Liver (tissue), 9 donors: ENCODE measurements around the gene FGD5. TPM values are rescaled to one million over a fixed set of nuclear protein-coding genes. Genes with fewer than 3 reads are reported as not detected.

Experiments used
- DNase-seq: peaks from one replicate; pipeline ENCODE4 v3.0.0-alpha.2; 2017; ENCODE audit warnings: low spot score
- H3K27ac ChIP-seq, 2 donors: one replicate each; pipeline ENCODE4 v1.7.0; 2013; ENCODE audit warnings: inconsistent platforms in 2 of 2, low read length in 2 of 2, control low read depth in 1 of 2, low read depth in 1 of 2, mild to moderate bottlenecking in 1 of 2
- H3K27me3 ChIP-seq, 4 donors: one replicate each; pipeline versions ENCODE4 v1.6.1 to v1.7.0; 2013; ENCODE audit warnings: low read length in 3 of 4, inconsistent platforms in 1 of 4, mild to moderate bottlenecking in 1 of 4, moderate library complexity in 1 of 4; ENCODE audit not compliant: control insufficient read depth in 4 of 4, insufficient read depth in 4 of 4
- H3K36me3 ChIP-seq, 4 donors: one replicate each; pipeline versions ENCODE4 v1.6.1 to v1.7.0; 2013; ENCODE audit warnings: low read length in 3 of 4, mild to moderate bottlenecking in 3 of 4, low read depth in 1 of 4, moderate library complexity in 1 of 4; ENCODE audit not compliant: control insufficient read depth in 4 of 4, insufficient read depth in 3 of 4
- H3K4me1 ChIP-seq, 4 donors: one replicate each; pipeline versions ENCODE4 v1.6.1 to v1.7.0; 2013; ENCODE audit warnings: low read length in 3 of 4, mild to moderate bottlenecking in 3 of 4, moderate library complexity in 1 of 4; ENCODE audit not compliant: control insufficient read depth in 4 of 4, insufficient read depth in 4 of 4
- H3K4me3 ChIP-seq, 3 donors: one replicate each; pipeline versions ENCODE4 v1.6.1 to v1.7.0; 2013; ENCODE audit warnings: low read length in 3 of 3, control low read depth in 1 of 3, low read depth in 1 of 3, mild to moderate bottlenecking in 1 of 3
- H3K9ac ChIP-seq, 2 donors: one replicate each; pipeline ENCODE4 v1.7.0; 2013; ENCODE audit warnings: low read length in 2 of 2, mild to moderate bottlenecking in 2 of 2, moderate library complexity in 2 of 2, control low read depth in 1 of 2, low read depth in 1 of 2
- H3K9me3 ChIP-seq, 4 donors: one replicate each; pipeline versions ENCODE4 v1.6.1 to v1.7.0; 2013; ENCODE audit warnings: low read length in 3 of 4; ENCODE audit not compliant: control insufficient read depth in 4 of 4
- ATF3 ChIP-seq: IDR thresholded peaks from 2 replicates; pipeline ENCODE4 v1.6.1; 2016; ENCODE audit warnings: antibody characterized with exemption
- CTCF ChIP-seq: fragments of 150-350 bp; IDR thresholded peaks from 2 replicates; pipeline ENCODE4 v1.5.1; 2017; ENCODE audit warnings: improper control_type of control experiment, low read depth, low read length; ENCODE audit not compliant: missing input control
- EGR1 ChIP-seq, 2 donors: IDR thresholded peaks; 2 replicates each; pipeline ENCODE4 v1.6.1; 2016 to 2018; ENCODE audit warnings: antibody characterized with exemption in 2 of 2, low read depth in 2 of 2
- FOXA2 ChIP-seq: IDR thresholded peaks from 2 replicates; pipeline ENCODE4 v1.6.1; 2016; ENCODE audit warnings: antibody characterized with exemption
- GABPA ChIP-seq, 2 donors: IDR thresholded peaks in 1 of 2; conservative IDR thresholded peaks in 1 of 2; 2 replicates each; pipeline ENCODE4 v1.6.1; 2016; ENCODE audit warnings: antibody characterized with exemption in 2 of 2, mild to moderate bottlenecking in 1 of 2, moderate library complexity in 1 of 2
- HNF4A ChIP-seq, 2 donors: conservative IDR thresholded peaks; 2 replicates each; pipeline ENCODE4 v1.6.1; 2016; ENCODE audit warnings: antibody characterized with exemption in 2 of 2, mild to moderate bottlenecking in 2 of 2
- HNF4G ChIP-seq: IDR thresholded peaks from 2 replicates; pipeline ENCODE4 v1.6.1; 2016; ENCODE audit warnings: antibody characterized with exemption
- JUND ChIP-seq, 2 donors: IDR thresholded peaks; 2 replicates each; pipeline ENCODE4 v1.6.1; 2016; ENCODE audit warnings: antibody characterized with exemption in 2 of 2
- MAX ChIP-seq: IDR thresholded peaks from 2 replicates; pipeline ENCODE4 v1.6.1; 2016; ENCODE audit warnings: antibody characterized with exemption
- NR2F2 ChIP-seq: IDR thresholded peaks from 2 replicates; pipeline ENCODE4 v1.6.1; 2016; ENCODE audit warnings: antibody characterized with exemption
- RAD21 ChIP-seq, 2 donors: IDR thresholded peaks; 2 replicates each; pipeline ENCODE4 v1.6.1; 2016; ENCODE audit warnings: antibody characterized with exemption in 2 of 2, mild to moderate bottlenecking in 2 of 2
- REST ChIP-seq: IDR thresholded peaks from 2 replicates; pipeline ENCODE4 v1.6.1; 2016; ENCODE audit warnings: antibody characterized with exemption, mild to moderate bottlenecking
- RXRA ChIP-seq, 2 donors: IDR thresholded peaks; 2 replicates each; pipeline ENCODE4 v1.6.1; 2017 to 2018; ENCODE audit warnings: antibody characterized with exemption in 2 of 2, mild to moderate bottlenecking in 1 of 2
- SP1 ChIP-seq: IDR thresholded peaks from 2 replicates; pipeline ENCODE4 v1.6.1; 2018; ENCODE audit warnings: antibody characterized with exemption, mild to moderate bottlenecking
- YY1 ChIP-seq: IDR thresholded peaks from 2 replicates; pipeline ENCODE4 v1.6.1; 2016; ENCODE audit warnings: antibody characterized with exemption, mild to moderate bottlenecking
- ZBTB33 ChIP-seq: IDR thresholded peaks from 2 replicates; pipeline ENCODE4 v1.6.1; 2016; ENCODE audit warnings: antibody characterized with exemption
- WGBS: extraction: QIAGEN DNeasy Blood & Tissue Kit; methylation state at CpG from one replicate; pipeline ENCODE4 v1.1.7; 2013; 5-methylcytosine and 5-hydroxymethylcytosine counted together
- polyA plus RNA-seq, 2 donors: library from polyadenylated mRNA; stranded (reverse) in 1 of 2; unstranded in 1 of 2; fragments of 200-250 nt in 1 of 2; fragments of >200 nt in 1 of 2; fragmentation: Nextera tagmentation in 1 of 2; extraction: Ambion mirVana in 1 of 2; gene quantifications; one replicate each; pipeline versions ENCODE4 v1.2.1 to v1.2.3, GENCODE V29; 2013 to 2015
- total RNA-seq, 2 donors: library from RNA; depleted of rRNA; stranded (reverse); fragments of >200 nt; gene quantifications; one replicate each; pipeline ENCODE4 v1.2.3, GENCODE V29; 2014
- donor health status: healthy.
- donor health status: healthy.
- donor health status: healthy.
- donor health status: healthy.
- donor health status: healthy.

The FGD5 gene
- total and polyA plus RNA-seq, 4 donors = 2.0 to 6.3 (median 3.1) TPM

GRCh38 chr3:14861446-14862302 lies 42.9 kb downstream of the FGD5 start:
- Histone ChIP-seq H3K9me3 (no peaks in the 10 kb centered on the region), H3K4me1 (peaks cover 0 to 10% (median 5%) of the 10 kb centered on the region in 4 donors), H3K4me3 (no peak overlapping the region), H3K27ac (no peak overlapping the region), H3K36me3 (no peaks in the 10 kb centered on the region), H3K27me3 (no peaks in the 10 kb centered on the region), H3K9ac (no peak overlapping the region)
- DNase-seq = no peak
- 78% methylated on average over 8 of the region's 8 CpGs for whole genome bisulfite sequencing
- TF ChIP-seq RAD21 (IDR thresholded peaks at IDR 0.05) (peak; percentile 33 to 56), RXRA (IDR thresholded peaks at IDR 0.05) (no peak)

GRCh38 chr3:14862303-14862660 lies 43.5 kb downstream of the FGD5 start:
- H3K27ac ChIP-seq = no peak overlapping the region
- no peak for DNase-seq
- TF ChIP-seq NR2F2 = no peak
- TF ChIP-seq RXRA (IDR thresholded peaks at IDR 0.05) = no peak
- no peak for TF ChIP-seq SP1
- no peak for TF ChIP-seq CTCF
- TF ChIP-seq YY1 = no peak
- TF ChIP-seq HNF4A (conservative IDR thresholded peaks at IDR 0.05) = no peak
- no peak for TF ChIP-seq JUND (IDR thresholded peaks at IDR 0.05)
- no peak for TF ChIP-seq MAX
- TF ChIP-seq ZBTB33 = no peak
- no peak for TF ChIP-seq ATF3
- no peak for TF ChIP-seq REST
- no peak for TF ChIP-seq RAD21 (IDR thresholded peaks at IDR 0.05)
- TF ChIP-seq GABPA (IDR thresholded peaks at IDR 0.05 in 1 of 2, conservative IDR thresholded peaks at IDR 0.05 in 1 of 2) = no peak
- TF ChIP-seq EGR1 (IDR thresholded peaks at IDR 0.05; ENCODE audit: low read depth in 2 of 2) = no peak
- no peak for TF ChIP-seq FOXA2
- TF ChIP-seq HNF4G = no peak

More at GRCh38 chr3:14862303-14862660, 43.5 kb downstream of the FGD5 start:
- no peaks in the 10 kb centered on the region for H3K27me3 ChIP-seq
- no peak overlapping the region for H3K4me3 ChIP-seq
- 88% methylated on average over 4 of the region's 4 CpGs for WGBS
- peaks cover 0 to 10% (median 5%) of the 10 kb centered on the region in 4 donors for H3K4me1 ChIP-seq
- no peak overlapping the region for H3K9ac ChIP-seq
- H3K36me3 ChIP-seq = no peaks in the 10 kb centered on the region
- no peaks in the 10 kb centered on the region for H3K9me3 ChIP-seq
